ENCODE measurements around the gene CDH13.

CDH13 gene

DNA sequence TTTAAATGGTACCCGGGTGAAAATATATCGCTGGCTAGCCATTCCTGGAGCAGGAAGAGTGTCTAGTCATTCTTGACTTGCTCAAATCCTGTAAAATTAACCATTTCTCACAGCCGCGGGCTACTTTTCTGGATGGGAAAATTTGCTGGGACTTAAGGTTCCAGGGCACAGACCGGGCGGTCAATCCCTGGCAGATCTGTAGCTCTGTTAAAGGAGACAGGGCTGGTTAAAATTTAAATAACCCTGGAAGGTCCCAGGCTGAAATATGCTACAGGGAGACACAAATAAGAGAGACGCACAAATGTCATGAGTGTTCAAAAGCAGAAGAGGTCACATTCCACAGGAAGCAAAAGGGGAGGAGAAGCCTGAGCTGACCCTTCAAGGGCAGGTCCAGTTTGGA is 951.4 kb downstream of the CDH13 start:
- no peaks in the 10 kb centered on the region for H3K9me2 ChIP-seq (replicated peaks; ENCODE audit: insufficient read depth, low read length)
- H3K79me2 ChIP-seq (ENCODE audit: low read length) = no peaks in the 10 kb centered on the region
- DNase-seq = no peak
- no peaks in the 10 kb centered on the region for H3K4me1 ChIP-seq (ENCODE audit: low read length)
- H3K27ac ChIP-seq (ENCODE audit: low read length) = no peak overlapping the region
- no peak overlapping the region for H3K9ac ChIP-seq (ENCODE audit: low read length)
- no peak overlapping the region for H2AFZ ChIP-seq (ENCODE audit: low read length)
- H4K20me1 ChIP-seq (ENCODE audit: insufficient read depth, low read length) = no peaks in the 10 kb centered on the region
- H3F3A ChIP-seq (ENCODE audit: insufficient read depth, low read length) = no peaks in the 10 kb centered on the region
- H3K9me3 ChIP-seq (replicated peaks; ENCODE audit: insufficient read depth, low read length) = no peaks in the 10 kb centered on the region
- H3K36me3 ChIP-seq (replicated peaks; ENCODE audit: insufficient read depth, low read length) = no peaks in the 10 kb centered on the region
- no peak overlapping the region for H3K4me2 ChIP-seq (ENCODE audit: low read depth, low read length)
- H3K4me3 ChIP-seq (ENCODE audit: low read length) = no peak overlapping the region
- TF ChIP-seq EZH2 (optimal IDR thresholded peaks at IDR 0.05; ENCODE audit: low read depth, low read length) = no peak
- TF ChIP-seq, protein P1, sequence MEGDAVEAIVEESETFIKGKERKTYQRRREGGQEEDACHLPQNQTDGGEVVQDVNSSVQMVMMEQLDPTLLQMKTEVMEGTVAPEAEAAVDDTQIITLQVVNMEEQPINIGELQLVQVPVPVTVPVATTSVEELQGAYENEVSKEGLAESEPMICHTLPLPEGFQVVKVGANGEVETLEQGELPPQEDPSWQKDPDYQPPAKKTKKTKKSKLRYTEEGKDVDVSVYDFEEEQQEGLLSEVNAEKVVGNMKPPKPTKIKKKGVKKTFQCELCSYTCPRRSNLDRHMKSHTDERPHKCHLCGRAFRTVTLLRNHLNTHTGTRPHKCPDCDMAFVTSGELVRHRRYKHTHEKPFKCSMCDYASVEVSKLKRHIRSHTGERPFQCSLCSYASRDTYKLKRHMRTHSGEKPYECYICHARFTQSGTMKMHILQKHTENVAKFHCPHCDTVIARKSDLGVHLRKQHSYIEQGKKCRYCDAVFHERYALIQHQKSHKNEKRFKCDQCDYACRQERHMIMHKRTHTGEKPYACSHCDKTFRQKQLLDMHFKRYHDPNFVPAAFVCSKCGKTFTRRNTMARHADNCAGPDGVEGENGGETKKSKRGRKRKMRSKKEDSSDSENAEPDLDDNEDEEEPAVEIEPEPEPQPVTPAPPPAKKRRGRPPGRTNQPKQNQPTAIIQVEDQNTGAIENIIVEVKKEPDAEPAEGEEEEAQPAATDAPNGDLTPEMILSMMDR (IDR thresholded peaks at IDR 0.05; ENCODE audit: low read length) = no peak
- TF ChIP-seq EZH2phosphoT487 (IDR thresholded peaks at IDR 0.05; ENCODE audit: low read length) = no peak
- H3K27me3 ChIP-seq (replicated peaks; ENCODE audit: insufficient read depth, low read length) = no peaks in the 10 kb centered on the region

DNA sequence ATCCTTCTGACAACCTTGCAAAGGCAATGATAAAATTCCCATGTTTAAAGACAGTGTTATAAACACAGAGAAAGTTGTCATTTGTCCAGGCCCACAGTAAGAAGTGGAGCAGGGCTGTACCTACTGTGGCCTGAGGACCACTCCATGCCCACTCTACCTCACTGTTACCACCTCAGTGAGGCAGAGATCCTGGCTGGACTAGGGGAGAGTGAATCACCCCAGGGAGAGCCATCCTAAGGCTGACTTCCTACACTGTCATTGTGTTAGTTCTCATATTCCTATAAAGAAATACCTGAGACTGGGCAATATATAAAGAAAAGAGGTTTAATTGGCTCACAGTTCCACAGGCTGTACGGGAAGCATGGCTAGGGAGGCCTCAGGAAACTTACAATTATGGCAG is 952.3 kb downstream of the CDH13 start:
- Histone ChIP-seq H3K79me2 (ENCODE audit: low read length) (no peaks in the 10 kb centered on the region), H3K9ac (ENCODE audit: low read length) (no peak overlapping the region), H3K4me2 (ENCODE audit: low read depth, low read length) (no peak overlapping the region), H3K27me3 (replicated peaks; ENCODE audit: insufficient read depth, low read length) (no peaks in the 10 kb centered on the region), H2AFZ (ENCODE audit: low read length) (no peak overlapping the region), H3F3A (ENCODE audit: insufficient read depth, low read length) (no peaks in the 10 kb centered on the region), H3K36me3 (replicated peaks; ENCODE audit: insufficient read depth, low read length) (no peaks in the 10 kb centered on the region), H4K20me1 (ENCODE audit: insufficient read depth, low read length) (no peaks in the 10 kb centered on the region), H3K9me2 (replicated peaks; ENCODE audit: insufficient read depth, low read length) (no peaks in the 10 kb centered on the region), H3K27ac (ENCODE audit: low read length) (no peak overlapping the region), H3K4me1 (ENCODE audit: low read length) (no peaks in the 10 kb centered on the region), H3K9me3 (replicated peaks; ENCODE audit: insufficient read depth, low read length) (no peaks in the 10 kb centered on the region), H3K4me3 (ENCODE audit: low read length) (no peak overlapping the region)
- DNase-seq = no peak
- TF ChIP-seq, protein P1 (IDR thresholded peaks at IDR 0.05; ENCODE audit: low read length) = no peak
- TF ChIP-seq EZH2phosphoT487 (IDR thresholded peaks at IDR 0.05; ENCODE audit: low read length) = no peak
- TF ChIP-seq EZH2 (optimal IDR thresholded peaks at IDR 0.05; ENCODE audit: low read depth, low read length) = no peak

DNA sequence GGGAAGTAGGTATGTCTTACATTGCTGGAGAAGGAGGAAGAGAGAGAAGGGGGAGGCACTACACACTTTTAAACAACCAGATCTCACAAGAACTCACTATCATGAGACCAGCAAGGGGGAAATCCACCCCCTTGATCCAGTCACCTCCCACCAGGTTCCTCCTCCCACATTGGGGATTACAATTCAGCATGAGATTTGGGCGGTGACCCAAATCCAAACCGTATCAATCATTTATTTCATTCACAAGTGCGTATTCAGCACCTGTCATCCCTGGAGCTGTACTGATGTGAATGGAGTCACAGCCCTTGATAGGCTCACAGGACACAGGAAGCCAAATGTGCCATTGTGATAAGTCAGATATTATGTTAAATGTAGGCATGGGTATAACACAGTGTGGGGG is 952.7 kb downstream of the CDH13 start:
- no peaks in the 10 kb centered on the region for H3K36me3 ChIP-seq (replicated peaks; ENCODE audit: insufficient read depth, low read length)
- H3K79me2 ChIP-seq (ENCODE audit: low read length) = no peaks in the 10 kb centered on the region
- no peaks in the 10 kb centered on the region for H3K4me1 ChIP-seq (ENCODE audit: low read length)
- no peak overlapping the region for H3K9ac ChIP-seq (ENCODE audit: low read length)
- no peak overlapping the region for H2AFZ ChIP-seq (ENCODE audit: low read length)
- TF ChIP-seq EZH2phosphoT487 (IDR thresholded peaks at IDR 0.05; ENCODE audit: low read length) = no peak
- no peak for DNase-seq
- no peaks in the 10 kb centered on the region for H3K9me2 ChIP-seq (replicated peaks; ENCODE audit: insufficient read depth, low read length)
- H3K4me2 ChIP-seq (ENCODE audit: low read depth, low read length) = no peak overlapping the region
- H3K9me3 ChIP-seq (replicated peaks; ENCODE audit: insufficient read depth, low read length) = no peaks in the 10 kb centered on the region
- H3K4me3 ChIP-seq (ENCODE audit: low read length) = no peak overlapping the region
- no peak overlapping the region for H3K27ac ChIP-seq (ENCODE audit: low read length)
- no peaks in the 10 kb centered on the region for H4K20me1 ChIP-seq (ENCODE audit: insufficient read depth, low read length)
- no peaks in the 10 kb centered on the region for H3F3A ChIP-seq (ENCODE audit: insufficient read depth, low read length)
- no peaks in the 10 kb centered on the region for H3K27me3 ChIP-seq (replicated peaks; ENCODE audit: insufficient read depth, low read length)

DNA sequence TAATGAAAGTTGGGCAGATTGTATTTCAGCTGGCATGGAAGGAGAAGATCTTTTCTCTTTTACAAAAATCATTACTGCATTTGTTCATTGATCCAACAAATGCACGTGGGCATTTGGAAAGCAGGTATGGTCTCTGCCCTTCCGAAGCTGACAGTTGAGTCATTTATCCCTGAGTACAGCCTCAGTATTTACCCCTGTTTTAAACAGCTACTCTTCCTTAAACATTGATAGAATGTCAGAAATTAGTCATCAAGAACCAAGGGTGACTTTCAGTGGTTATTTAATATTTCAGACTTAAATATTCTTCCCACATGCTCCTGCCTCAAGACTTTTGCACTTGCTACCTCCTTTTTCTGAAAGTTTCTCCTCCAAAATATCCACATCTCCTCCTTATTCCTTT is 954.3 kb downstream of the CDH13 start:
- Histone ChIP-seq H3K36me3 (replicated peaks; ENCODE audit: insufficient read depth, low read length) (no peaks in the 10 kb centered on the region), H3K27me3 (replicated peaks; ENCODE audit: insufficient read depth, low read length) (no peaks in the 10 kb centered on the region), H3K27ac (ENCODE audit: low read length) (no peak overlapping the region), H3K9me3 (replicated peaks; ENCODE audit: insufficient read depth, low read length) (no peaks in the 10 kb centered on the region), H2AFZ (ENCODE audit: low read length) (no peak overlapping the region), H3K9me2 (replicated peaks; ENCODE audit: insufficient read depth, low read length) (no peaks in the 10 kb centered on the region), H3K4me1 (ENCODE audit: low read length) (no peaks in the 10 kb centered on the region), H3K4me3 (ENCODE audit: low read length) (no peak overlapping the region), H4K20me1 (ENCODE audit: insufficient read depth, low read length) (no peaks in the 10 kb centered on the region), H3K9ac (ENCODE audit: low read length) (no peak overlapping the region), H3F3A (ENCODE audit: insufficient read depth, low read length) (no peaks in the 10 kb centered on the region), H3K79me2 (ENCODE audit: low read length) (no peaks in the 10 kb centered on the region), H3K4me2 (ENCODE audit: low read depth, low read length) (no peak overlapping the region)
- TF ChIP-seq EZH2phosphoT487 (IDR thresholded peaks at IDR 0.05; ENCODE audit: low read length) (no peak), EZH2 (optimal IDR thresholded peaks at IDR 0.05; ENCODE audit: low read depth, low read length) (no peak)
- TF ChIP-seq, protein P1 (IDR thresholded peaks at IDR 0.05; ENCODE audit: low read length) = no peak
- DNase-seq = no peak
